Esophagus squamous epithelium (tissue), 5 donors: ENCODE data around the gene PML. TPM values are rescaled to one million over a fixed set of nuclear protein-coding genes. Genes with fewer than 3 reads are reported as not detected.

ENCODE experiments used
- DNase-seq: peaks from one replicate; lab custom pipeline; 2025; lab: John Stamatoyannopoulos, UW
- H3K27ac ChIP-seq, 4 donors: fragments of 200-600 bp; sonication (generic); one replicate each; pipeline ENCODE4 v1.5.1; 2016 to 2019; ENCODE audit warnings: mild to moderate bottlenecking in 1 of 4
- H3K27me3 ChIP-seq, 4 donors: fragments of 200-600 bp; sonication (generic); 1 replicate in 3 of 4; 2 replicates in 1 of 4; pipeline versions ENCODE4 v1.5.1 to v1.6.0; 2017 to 2021; ENCODE audit warnings: antibody characterized with exemption in 1 of 4
- H3K36me3 ChIP-seq, 3 donors: fragments of 200-600 bp; sonication (generic); one replicate each; pipeline ENCODE4 v1.5.1; 2016 to 2019
- H3K4me1 ChIP-seq, 3 donors: fragments of 200-600 bp; sonication (generic); one replicate each; pipeline ENCODE4 v1.5.1; 2017 to 2019
- H3K4me3 ChIP-seq, 4 donors: fragments of 200-600 bp; sonication (generic); 1 replicate in 3 of 4; 2 replicates in 1 of 4; pipeline ENCODE4 v1.5.1; 2016 to 2019; ENCODE audit warnings: mild to moderate bottlenecking in 2 of 4, moderate library complexity in 1 of 4
- H3K9me3 ChIP-seq, 3 donors: fragments of 200-600 bp; sonication (generic); one replicate each; pipeline ENCODE4 v1.5.1; 2016 to 2019
- CTCF ChIP-seq, 6 experiments: fragments of 450-650 bp in 4 of 6; fragments of 200-600 bp in 2 of 6; sonication (generic) in 2 of 6; IDR thresholded peaks; one replicate each; pipeline ENCODE4 v1.5.1; 2016 to 2019; ENCODE audit warnings: antibody characterized with exemption in 6 of 6, mild to moderate bottlenecking in 4 of 6, moderate library complexity in 4 of 6
- POLR2A ChIP-seq, 4 donors: fragments of 450-650 bp; IDR thresholded peaks; one replicate each; pipeline ENCODE4 v1.6.1; 2017; ENCODE audit warnings: antibody characterized with exemption in 4 of 4, mild to moderate bottlenecking in 4 of 4, moderate library complexity in 3 of 4
- WGBS, 2 donors: methylation state at CpG; one replicate each; pipeline ENCODE4 v1.1.5; 2018; 5-methylcytosine and 5-hydroxymethylcytosine counted together
- intact Hi-C: fragments of 100-400 bp; cut with DNase I; formaldehyde crosslinking; loops from one replicate; pipeline ENCODE4 v1.15.0; 2022
- total RNA-seq, 4 donors: library from RNA; depleted of rRNA; stranded (reverse); fragments of >200 nt; gene quantifications; one replicate each; pipeline ENCODE4 v1.1.0, GENCODE V29; 2016
- donor health status: DM: yes; HTN: yes; CAD: no.

Gene PML
- total RNA-seq, 4 donors from 2014 or later = 34.0 to 52.3 (median 44.5) TPM

- H3K36me3 ChIP-seq = peaks cover 0 to 34% (median 0%) of the 10 kb centered on the region in 3 donors
- peak overlapping the region; percentile 59 to 91 (median 90) for H3K27ac ChIP-seq
- H3K4me3 ChIP-seq = no peak overlapping the region
- H3K9me3 ChIP-seq = no peaks in the 10 kb centered on the region
- intact Hi-C loops = no loop called here
- 13 to 27% methylated on average over 2 to 4 of the region's 9 CpGs for WGBS, 2 donors
- H3K4me1 ChIP-seq = peaks cover 57 to 98% (median 78%) of the 10 kb centered on the region in 3 donors
- DNase-seq = no peak
- H3K27me3 ChIP-seq = no peaks in the 10 kb centered on the region
- TF ChIP-seq CTCF (IDR thresholded peaks at IDR 0.05) (no peak), POLR2A (IDR thresholded peaks at IDR 0.05) (no peak)
Measured at GRCh38 chr15:73989001-73989798, 5.3 kb upstream of the PML start.

- Histone ChIP-seq H3K27ac (peak overlapping the region; percentile 88 to 91 (median 90)), H3K36me3 (peaks cover 0 to 22% (median 0%) of the 10 kb centered on the region in 3 donors), H3K27me3 (no peaks in the 10 kb centered on the region), H3K9me3 (no peaks in the 10 kb centered on the region), H3K4me1 (peaks cover 55 to 90% (median 69%) of the 10 kb centered on the region in 3 donors), H3K4me3 (no peak overlapping the region)
- no peak for DNase-seq
- intact Hi-C loops = no loop called here
- TF ChIP-seq POLR2A (IDR thresholded peaks at IDR 0.05) (no peak), CTCF (IDR thresholded peaks at IDR 0.05) (no peak)
- 62 to 64% methylated on average over 8 to 9 of the region's 9 CpGs for WGBS, 2 donors
Measured at GRCh38 chr15:73990250-73991005, 4.1 kb upstream of the PML start.

GRCh38 chr15:73991260-73991659 lies 3.3 kb upstream of the PML start:
- no peak for TF ChIP-seq POLR2A (IDR thresholded peaks at IDR 0.05)
- no peak for TF ChIP-seq CTCF (IDR thresholded peaks at IDR 0.05)
- peaks cover 55 to 90% (median 69%) of the 10 kb centered on the region in 3 donors for H3K4me1 ChIP-seq
- H3K27me3 ChIP-seq = no peaks in the 10 kb centered on the region
- H3K9me3 ChIP-seq = no peaks in the 10 kb centered on the region
- peak overlapping the region; percentile 88 to 91 (median 90) for H3K27ac ChIP-seq
- WGBS, 2 donors = 10 to 19% methylated on average over 2 to 3 of the region's 5 CpGs
- peaks cover 0 to 15% (median 0%) of the 10 kb centered on the region in 3 donors for H3K36me3 ChIP-seq
- no peak for DNase-seq
- peak overlapping the region; percentile 61 to 85 (median 72) for H3K4me3 ChIP-seq
- intact Hi-C loops = no loop called here

GRCh38 chr15:73991726-73992593 lies 2.6 kb upstream of the PML start, which contains the start of gene STOML1:
Gene STOML1, minus strand, starts transcription at chr15:73992295. Its CDS starts 72 bp downstream, at chr15:73992223.
- Histone ChIP-seq H3K27ac (peak within 1 kb of the TSS; percentile 88 to 99 (median 90)), H3K4me3 (peak within 1 kb of the TSS; percentile 61 to 85 (median 72)), H3K4me1 (peaks cover 61 to 90% (median 69%) of the 10 kb centered on the region in 3 donors), H3K36me3 (peaks cover 0 to 8% (median 0%) of the 10 kb centered on the region in 3 donors), H3K9me3 (no peaks in the 10 kb centered on the region), H3K27me3 (no peaks in the 10 kb centered on the region)
- 0% methylated on average over 1 to 5 of the region's 72 CpGs for WGBS, 2 donors
- TF ChIP-seq CTCF (IDR thresholded peaks at IDR 0.05) = peak; percentile 85 to 96 (median 92)
- peak in 3 of 4 donors; percentile 46 to 76 (median 57) for TF ChIP-seq POLR2A (IDR thresholded peaks at IDR 0.05)
- intact Hi-C loops = no loop called here
- peak; percentile 59 for DNase-seq
